HL-60/S4 treated with phorbol 12-myristate 13-acetate at 8.2 ng/mL for 4 days and 3 days (cell line): Measurements from ENCODE around the gene UNC119B.
"Not testable (repeated sequence)": the region's sequence is repeated elsewhere in the genome, so short reads cannot be mapped to it uniquely, and the experiment has no call there.

Experiments
- in situ Hi-C: fragments of 300-500 bp; cut with MboI; formaldehyde crosslinking; loops from 2 replicates; pipeline ENCODE4 v1.15.0; 2022; ENCODE audit warnings: low sequenced_read_pairs

Gene UNC119B

GRCh38 chr12:120710031-120710804 is at the start of gene UNC119B:
Gene UNC119B, plus strand, starts transcription at chr12:120710458. Its CDS starts 17 bp downstream, at chr12:120710475.
- in situ Hi-C loops, result loop anchor here (10.0 kb wide), 2 partner anchors 55 to 125 kb away; partner anchors contain the start of gene POP5

- in situ Hi-C loops, result no loop called here
These were observed 48.8 kb upstream of the UNC119B start for GRCh38 chr12:120661432-120661831.

GRCh38 chr12:120662879-120663278 is 47.4 kb upstream of the UNC119B start:
- in situ Hi-C loops, result no loop called here

- in situ Hi-C loops, result no loop called here
These were observed 46.5 kb upstream of the UNC119B start for GRCh38 chr12:120663741-120664140.

GRCh38 chr12:120666571-120667390 is 43.5 kb upstream of the UNC119B start:
- in situ Hi-C loops, result no loop called here

- in situ Hi-C loops, result no loop called here
These were observed 42.0 kb upstream of the UNC119B start for GRCh38 chr12:120668091-120668867.

GRCh38 chr12:120668868-120669840 is 41.1 kb upstream of the UNC119B start:
- in situ Hi-C loops, result no loop called here

GRCh38 chr12:120670237-120670636 is 40.0 kb upstream of the UNC119B start:
- in situ Hi-C loops, result not testable (repeated sequence)

GRCh38 chr12:120670667-120671066 is 39.6 kb upstream of the UNC119B start:
- in situ Hi-C loops, result no loop called here

- in situ Hi-C loops, result no loop called here
These were observed 36.1 kb upstream of the UNC119B start for GRCh38 chr12:120674097-120674636.

GRCh38 chr12:120677765-120678473 is 32.3 kb upstream of the UNC119B start:
- in situ Hi-C loops, result no loop called here

- in situ Hi-C loops, result no loop called here
These were observed 31.7 kb upstream of the UNC119B start for GRCh38 chr12:120678572-120678971.

GRCh38 chr12:120680165-120680738 is 30.0 kb upstream of the UNC119B start:
- in situ Hi-C loops, result no loop called here

- in situ Hi-C loops, result no loop called here
These were observed 25.7 kb upstream of the UNC119B start for GRCh38 chr12:120684523-120684932.

- in situ Hi-C loops, result no loop called here
These were observed 24.7 kb upstream of the UNC119B start for GRCh38 chr12:120685522-120685921.

GRCh38 chr12:120686151-120686689 is 24.0 kb upstream of the UNC119B start:
- in situ Hi-C loops, result no loop called here

- in situ Hi-C loops, result no loop called here
These were observed 23.3 kb upstream of the UNC119B start, which contains the start of gene MLEC for GRCh38 chr12:120686690-120687577. Gene MLEC, plus strand, starts transcription at chr12:120687149. Its CDS starts 148 bp downstream, at chr12:120687297.
